Right ventricle myocardium inferior (tissue), 1 donor: ENCODE data around the gene JUND. TPM values are rescaled to one million over a fixed set of nuclear protein-coding genes. Genes with fewer than 3 reads are reported as not detected.

Experiments
- ATAC-seq: fragments of 200-7000 bp; cut with Tn5 transposase; one replicate; pipeline ENCODE4 v1.9.1; 2020; ENCODE audit warnings: mild to moderate bottlenecking, moderate library complexity
- DNase-seq: peaks from one replicate; pipeline ENCODE4 v3.0.0; 2021; ENCODE audit errors: missing footprints
- intact Hi-C: fragments of 100-400 bp; cut with DNase I; formaldehyde crosslinking; loops from one replicate; pipeline ENCODE4 v1.11.0; 2022
- total RNA-seq: library from RNA; stranded (reverse); fragmentation: NEBNext Ultra II Directional; extraction: Animal tissue kit (Norgen Biotek cat#: 25700); gene quantifications from one replicate; pipeline ENCODE4 v1.2.1, GENCODE V29; 2021
- donor health status: DM: no; HTN: yes; CAD: no; lungs with severe emphysema.

Gene JUND
- total RNA-seq, 1 donor from 2014 or later, result 113 TPM

DNA sequence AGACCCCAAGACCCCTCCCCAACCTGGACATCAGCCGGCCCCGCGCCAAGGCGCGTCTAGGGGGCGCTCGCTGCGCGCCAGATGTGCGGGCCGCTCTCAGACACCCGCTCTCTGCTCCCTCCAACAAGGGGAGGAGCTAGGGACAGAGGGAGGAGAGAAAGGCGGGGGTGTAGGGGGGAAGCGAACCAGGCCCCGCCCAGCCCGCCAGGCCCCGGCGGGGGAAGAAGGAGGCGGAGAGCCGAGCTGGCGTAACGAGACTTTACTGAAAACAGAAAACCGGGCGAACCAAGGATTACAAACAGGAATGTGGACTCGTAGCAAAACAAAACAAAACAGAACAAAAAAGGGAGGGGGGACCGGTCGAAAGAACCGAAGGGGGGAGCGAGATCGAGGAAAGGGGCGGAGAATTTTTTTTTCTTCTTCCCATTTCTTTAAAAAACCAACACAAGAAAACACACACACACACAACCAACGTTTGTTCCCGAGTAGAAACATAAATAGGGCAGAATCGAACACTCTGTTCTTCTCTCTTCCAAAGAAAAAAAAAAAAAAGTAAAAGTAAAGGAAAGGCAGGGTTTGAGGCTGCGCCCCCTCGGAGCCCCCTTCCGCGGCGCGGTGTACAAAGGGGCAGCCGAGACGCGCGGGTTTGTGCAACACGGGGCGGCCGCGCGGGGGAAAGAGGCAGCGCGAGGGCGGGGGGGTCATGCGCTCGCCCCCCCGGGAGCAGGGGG, 1.7 kb downstream of the JUND start:
- intact Hi-C loops, result loop anchor here (1.0 to 5.0 kb wide), 4 partner anchors 25 to 138 kb away; partner anchors contain the start of genes RAB3A and SSBP4
- DNase-seq (peak; percentile 95), ATAC-seq (peak; percentile 77)

DNA sequence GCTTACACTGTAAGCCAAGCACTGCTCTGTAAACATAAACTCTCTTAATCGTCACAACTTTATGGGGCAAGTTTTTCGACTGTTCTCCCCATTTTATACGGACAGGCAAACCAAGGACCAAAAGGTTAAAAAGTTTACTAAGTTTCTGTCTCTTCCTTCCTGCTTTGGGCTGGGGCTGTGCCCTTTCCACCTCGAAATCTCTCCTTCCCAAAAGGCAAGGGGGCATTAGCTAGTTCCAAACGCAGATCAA, 2.2 kb downstream of the JUND start:
- intact Hi-C loops, result loop anchor here (1.0 to 2.0 kb wide), 3 partner anchors 25 to 74 kb away; partner anchors contain the start of gene RAB3A
- ATAC-seq (no peak), DNase-seq (no peak)

- ATAC-seq (no peak), DNase-seq (no peak)
- intact Hi-C loops, result loop anchor here (1.0 to 2.0 kb wide), 3 partner anchors 26 to 74 kb away; partner anchors contain the start of gene RAB3A
Measured at GRCh38 chr19:18278521-18279265, 2.7 kb downstream of the JUND start.

- DNase-seq (peak; percentile 92), ATAC-seq (peak; percentile 85)
- intact Hi-C loops, result loop anchor here (1.0 to 5.0 kb wide), 2 partner anchors 53 to 122 kb away; partner anchors contain the start of gene LRRC25
Measured at GRCh38 chr19:18274781-18275356, 6.6 kb downstream of the JUND start.

DNA sequence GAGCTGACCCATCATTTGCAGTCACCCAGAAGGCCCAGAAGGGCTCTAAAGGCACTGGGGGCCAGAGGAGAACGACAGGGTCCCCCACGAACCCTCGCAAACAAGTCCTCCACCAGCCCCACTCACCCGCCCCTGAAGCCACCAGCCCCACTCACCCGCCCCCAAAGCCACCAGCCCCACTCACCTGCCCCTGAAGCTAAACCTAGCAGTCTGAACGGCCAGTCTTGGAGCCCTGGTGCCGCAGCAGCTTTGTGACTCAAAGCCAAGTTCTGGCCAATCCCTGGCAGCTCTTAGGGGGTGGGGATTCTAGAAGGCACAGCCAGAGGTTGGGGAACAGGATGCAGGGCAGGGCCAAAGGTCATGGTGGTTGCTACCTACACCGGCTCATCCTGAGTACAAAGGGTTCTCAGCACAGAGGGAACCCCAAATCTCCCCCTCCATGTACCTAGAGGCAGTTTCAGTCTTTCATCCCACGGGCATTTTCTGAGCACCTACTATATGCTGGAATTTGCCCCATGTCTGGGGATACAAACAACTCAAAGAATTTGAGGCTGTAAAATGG, 7.1 kb downstream of the JUND start, which contains the start of gene IQCN:
IQCN (minus strand) TSS at position 234 of the 562 bp plus-strand sequence. CDS start 4,974 bp downstream, outside the sequence.
- ATAC-seq, result no peak
- no peak for DNase-seq
- intact Hi-C loops, result loop anchor here (5.0 kb wide), 1 partner anchor 123 kb away; the partner anchor contains the start of gene LRRC25

- intact Hi-C loops, result loop anchor here (5.0 kb wide), 1 partner anchor 124 kb away; the partner anchor contains the start of gene LRRC25
- ATAC-seq, result no peak
- DNase-seq, result no peak
Measured at GRCh38 chr19:18273561-18274218, 7.7 kb downstream of the JUND start.

GRCh38 chr19:18271433-18271841, 10.0 kb downstream of the JUND start:
- ATAC-seq, result no peak

DNA sequence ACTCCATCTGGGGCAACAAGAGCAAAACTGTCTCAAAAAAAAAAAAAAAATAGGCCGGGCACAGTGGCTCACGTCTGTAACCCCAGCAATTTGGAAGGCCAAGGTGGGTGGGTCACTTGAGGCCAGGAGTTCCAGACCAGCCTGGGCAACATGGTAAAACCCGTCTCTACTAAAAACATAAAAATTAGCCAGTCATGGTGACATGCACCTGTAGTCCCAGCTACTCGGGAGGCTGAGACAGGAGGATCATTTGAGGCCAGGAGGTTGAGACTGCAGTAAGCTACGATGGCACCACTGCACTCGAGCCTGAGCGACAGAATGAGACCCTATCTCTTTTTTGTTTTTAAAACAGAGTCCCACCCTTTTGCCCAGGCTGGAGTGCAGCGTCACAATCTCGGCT, 11.1 kb downstream of the JUND start:
- intact Hi-C loops, result loop anchor here (5.0 kb wide), 1 partner anchor 127 kb away; the partner anchor contains the start of gene LRRC25
- DNase-seq (peak; percentile 9), ATAC-seq (no peak)

More at GRCh38 chr19:18271433-18271841, 10.0 kb downstream of the JUND start:
- no peak for DNase-seq
- intact Hi-C loops, result loop anchor here (5.0 kb wide), 1 partner anchor 126 kb away; the partner anchor contains the start of gene LRRC25

DNA sequence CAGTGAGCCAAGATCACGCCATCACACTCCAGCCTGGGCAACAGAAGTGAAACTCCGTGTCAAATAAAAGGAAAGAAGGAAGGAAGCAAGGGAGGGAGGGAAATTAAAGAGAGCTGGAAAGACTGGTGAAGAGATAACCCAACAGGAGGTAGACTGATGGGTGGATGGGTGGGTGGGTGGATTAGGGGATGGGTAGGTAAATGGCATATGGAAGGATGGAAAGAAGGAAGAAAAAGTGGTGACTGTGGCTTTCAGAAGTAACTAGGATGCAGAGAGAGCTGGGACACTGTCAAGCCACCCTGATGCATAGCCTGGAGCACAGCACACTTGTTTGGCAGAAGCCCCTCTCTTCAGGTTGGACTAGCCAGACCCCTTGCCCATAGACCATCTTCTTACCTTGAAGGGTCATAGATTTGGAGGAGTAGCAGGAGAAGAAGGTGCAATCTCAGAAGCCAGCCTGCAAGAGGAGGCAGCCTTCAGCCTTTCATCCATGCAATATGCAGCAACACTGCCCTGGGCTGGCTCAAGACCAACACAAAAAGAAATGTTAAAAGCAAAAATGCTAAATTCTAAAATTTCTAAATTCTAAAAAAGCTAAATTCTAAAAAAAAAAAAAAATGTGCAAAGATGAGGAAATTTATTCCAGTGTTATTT, 12.2 kb downstream of the JUND start:
- intact Hi-C loops, result no loop called here
- ATAC-seq, result no peak
- DNase-seq, result peak; percentile 7

DNA sequence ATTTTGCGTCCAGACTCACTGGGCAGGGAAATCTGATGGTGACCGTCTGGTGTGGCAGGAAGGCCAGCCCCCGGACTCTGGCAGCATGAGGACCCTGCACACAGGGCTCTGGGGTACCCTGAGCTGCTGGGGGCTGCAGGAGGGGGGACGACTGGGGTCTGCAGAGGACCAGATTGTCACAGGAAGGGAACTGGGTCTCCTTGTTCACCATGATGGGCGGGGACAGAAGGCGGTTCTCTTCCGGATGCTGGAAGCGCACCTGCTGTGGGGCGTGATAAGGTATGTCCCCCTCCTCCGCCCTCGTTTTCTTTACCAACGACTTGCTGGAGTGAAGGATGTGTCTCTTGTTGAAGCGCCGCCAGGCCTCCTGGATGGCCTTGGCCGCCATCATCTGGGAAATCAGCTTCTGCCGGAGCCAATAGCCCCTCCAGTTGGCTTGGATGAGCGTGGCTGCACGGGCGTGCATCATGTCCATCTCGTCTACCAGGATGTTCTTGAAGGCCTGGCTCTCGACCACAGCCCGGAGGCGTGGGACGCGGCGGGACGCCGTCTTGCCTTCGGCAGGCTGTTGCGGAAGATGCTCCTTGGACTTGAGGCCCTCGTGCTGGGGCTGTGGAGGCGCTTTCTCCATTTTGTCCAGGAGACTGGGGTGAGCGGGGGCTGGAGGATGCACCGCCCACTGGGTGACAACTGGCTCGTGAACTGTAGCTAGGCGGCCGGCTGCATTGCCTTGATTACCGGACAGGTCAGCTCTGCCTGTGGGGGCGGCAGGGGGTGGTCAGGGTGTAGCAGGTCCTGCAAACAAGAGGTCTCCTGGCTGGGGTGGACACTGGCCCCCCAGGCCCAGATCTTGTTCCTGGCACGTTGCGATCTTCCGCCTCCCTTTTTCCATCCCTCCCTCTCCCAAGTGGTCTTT, 14.4 kb downstream of the JUND start:
- DNase-seq (peak; percentile 22), ATAC-seq (no peak)
- intact Hi-C loops, result no loop called here

GRCh38 chr19:18265582-18265981, 15.8 kb downstream of the JUND start:
- DNase-seq (peak; percentile 21), ATAC-seq (no peak)
- intact Hi-C loops, result no loop called here

GRCh38 chr19:18264971-18265540, 16.4 kb downstream of the JUND start:
- ATAC-seq (no peak), DNase-seq (peak; percentile 55)
- intact Hi-C loops, result no loop called here

DNA sequence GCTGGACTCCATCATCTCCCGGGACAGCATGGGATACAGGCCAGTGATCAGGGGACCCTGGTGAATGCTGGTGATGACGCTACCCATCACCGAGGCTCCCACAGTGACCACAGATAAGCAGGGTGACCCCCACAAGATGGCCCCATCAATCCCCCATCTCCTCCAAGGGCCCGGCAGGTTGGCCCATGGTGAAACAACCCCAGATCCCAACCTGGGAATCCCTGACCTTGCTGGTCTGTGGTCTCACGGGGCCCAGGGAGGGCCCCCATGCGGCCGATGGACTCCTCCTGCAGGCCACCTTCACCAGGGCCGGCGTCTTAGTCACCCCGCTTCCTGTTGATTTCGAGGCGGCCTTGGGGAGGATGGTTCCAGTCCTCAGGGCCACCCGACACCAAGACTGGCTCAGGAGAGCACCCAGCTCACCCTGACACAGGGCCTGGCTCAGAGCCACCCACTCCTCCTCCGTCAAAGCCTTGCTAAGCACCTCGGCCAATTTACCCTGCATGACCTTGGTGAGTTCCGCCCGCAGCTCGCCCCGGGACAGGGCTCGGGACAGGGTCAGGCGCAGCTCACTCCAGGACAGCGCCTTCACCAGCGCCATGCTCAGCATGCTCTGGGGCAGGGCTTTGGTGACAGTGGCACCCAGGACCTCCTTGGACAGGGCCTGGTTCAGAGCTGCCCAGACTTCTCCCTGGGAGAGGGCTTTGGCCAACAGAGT, 17.1 kb downstream of the JUND start:
- ATAC-seq, result no peak
- DNase-seq, result peak; percentile 66
- intact Hi-C loops, result no loop called here

- no peak for ATAC-seq
- DNase-seq, result peak; percentile 61
- intact Hi-C loops, result no loop called here
Measured at GRCh38 chr19:18263324-18264136, 17.9 kb downstream of the JUND start.

GRCh38 chr19:18262917-18263316, 18.5 kb downstream of the JUND start:
- intact Hi-C loops, result no loop called here
- ATAC-seq, result no peak
- DNase-seq, result peak; percentile 34
